NB4 (cell line): ENCODE results near the gene TBC1D32.

ENCODE experiments used
- MAX ChIP-seq: IDR thresholded peaks from 2 replicates; pipeline ENCODE4 v1.6.1; 2011; ENCODE audit warnings: low read depth, low read length
- POLR2A ChIP-seq: IDR thresholded peaks from 2 replicates; pipeline ENCODE4 v1.6.1; 2011; ENCODE audit warnings: mild to moderate bottlenecking; ENCODE audit not compliant: insufficient read length; ENCODE audit errors: extremely low read depth
- TF ChIP-seq, protein P1 (sequence below): IDR thresholded peaks from one replicate; pipeline ENCODE4 v1.5.1; 2012; ENCODE audit warnings: low read depth, low read length

DNA sequence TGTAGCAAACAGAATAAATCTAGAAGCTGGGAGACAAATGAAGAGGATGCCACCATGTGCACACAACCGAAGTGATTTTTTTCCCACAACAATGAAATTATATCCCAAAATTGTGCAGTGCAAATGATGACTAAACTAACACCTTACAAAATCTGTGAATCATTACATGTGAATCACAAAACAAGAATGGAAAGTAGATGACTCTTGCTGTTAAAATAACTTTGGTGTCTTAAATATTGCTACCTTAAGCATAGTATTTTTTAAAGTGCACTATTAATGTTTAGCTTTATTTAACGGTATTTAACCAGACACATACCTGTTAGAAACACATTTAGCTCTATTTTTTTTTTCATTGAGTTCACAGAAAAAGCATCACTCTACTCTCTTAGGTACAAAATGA is 190.8 kb downstream of the TBC1D32 start:
- TF ChIP-seq POLR2A (no peak), MAX (no peak)
- TF ChIP-seq, protein P1, sequence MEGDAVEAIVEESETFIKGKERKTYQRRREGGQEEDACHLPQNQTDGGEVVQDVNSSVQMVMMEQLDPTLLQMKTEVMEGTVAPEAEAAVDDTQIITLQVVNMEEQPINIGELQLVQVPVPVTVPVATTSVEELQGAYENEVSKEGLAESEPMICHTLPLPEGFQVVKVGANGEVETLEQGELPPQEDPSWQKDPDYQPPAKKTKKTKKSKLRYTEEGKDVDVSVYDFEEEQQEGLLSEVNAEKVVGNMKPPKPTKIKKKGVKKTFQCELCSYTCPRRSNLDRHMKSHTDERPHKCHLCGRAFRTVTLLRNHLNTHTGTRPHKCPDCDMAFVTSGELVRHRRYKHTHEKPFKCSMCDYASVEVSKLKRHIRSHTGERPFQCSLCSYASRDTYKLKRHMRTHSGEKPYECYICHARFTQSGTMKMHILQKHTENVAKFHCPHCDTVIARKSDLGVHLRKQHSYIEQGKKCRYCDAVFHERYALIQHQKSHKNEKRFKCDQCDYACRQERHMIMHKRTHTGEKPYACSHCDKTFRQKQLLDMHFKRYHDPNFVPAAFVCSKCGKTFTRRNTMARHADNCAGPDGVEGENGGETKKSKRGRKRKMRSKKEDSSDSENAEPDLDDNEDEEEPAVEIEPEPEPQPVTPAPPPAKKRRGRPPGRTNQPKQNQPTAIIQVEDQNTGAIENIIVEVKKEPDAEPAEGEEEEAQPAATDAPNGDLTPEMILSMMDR = no peak
